Muscle of leg (tissue), 11 donors: Measurements from ENCODE around the gene DYSF. TPM values are rescaled to one million over a fixed set of nuclear protein-coding genes. Genes with fewer than 3 reads are reported as not detected.

Experiments used
- DNase-seq: peaks from one replicate; pipeline ENCODE4 v3.0.0; 2013
- H3K27ac ChIP-seq: one replicate; pipeline ENCODE4 v1.5.1; 2013; ENCODE audit warnings: mild to moderate bottlenecking, low read length, control low read depth
- H3K27me3 ChIP-seq: one replicate; pipeline ENCODE4 v1.6.1; 2013; ENCODE audit warnings: low read length; ENCODE audit not compliant: control insufficient read depth, insufficient read depth
- H3K36me3 ChIP-seq: one replicate; pipeline ENCODE4 v1.6.1; 2013; ENCODE audit warnings: low read length; ENCODE audit not compliant: control insufficient read depth, insufficient read depth
- H3K4me1 ChIP-seq: one replicate; pipeline ENCODE4 v1.6.1; 2013; ENCODE audit warnings: low read length; ENCODE audit not compliant: control insufficient read depth, insufficient read depth
- H3K4me3 ChIP-seq: one replicate; pipeline ENCODE4 v1.5.1; 2013; ENCODE audit warnings: low read length, control low read depth
- H3K9me3 ChIP-seq: replicated peaks from 2 replicates; pipeline ENCODE4 v1.6.1; 2013; ENCODE audit warnings: low read depth, low read length; ENCODE audit not compliant: control insufficient read depth
- WGBS: methylation state at CpG from one replicate; pipeline ENCODE4 v1.1.5; 2013; ENCODE audit warnings: missing lambda C conversion rate; ENCODE audit not compliant: insufficient coverage; 5-methylcytosine and 5-hydroxymethylcytosine counted together
- polyA plus RNA-seq, 8 donors: library from polyadenylated mRNA; unstranded; fragments of 120-200 nt; gene quantifications; one replicate each; pipeline versions ENCODE4 v1.2.1 to v1.2.3, GENCODE V29; 2013; ENCODE audit warnings: inconsistent platforms in 1 of 8, low replicate concordance in 1 of 8; ENCODE audit not compliant: insufficient read length in 8 of 8, insufficient read depth in 1 of 8
- total RNA-seq: library from RNA; stranded (reverse); fragments of 120-200 nt; gene quantifications from one replicate; pipeline ENCODE4 v1.2.4, GENCODE V29; 2013

Gene DYSF
- total and polyA plus RNA-seq, 9 donors: 51.6 to 152 (median 106) TPM

DNA sequence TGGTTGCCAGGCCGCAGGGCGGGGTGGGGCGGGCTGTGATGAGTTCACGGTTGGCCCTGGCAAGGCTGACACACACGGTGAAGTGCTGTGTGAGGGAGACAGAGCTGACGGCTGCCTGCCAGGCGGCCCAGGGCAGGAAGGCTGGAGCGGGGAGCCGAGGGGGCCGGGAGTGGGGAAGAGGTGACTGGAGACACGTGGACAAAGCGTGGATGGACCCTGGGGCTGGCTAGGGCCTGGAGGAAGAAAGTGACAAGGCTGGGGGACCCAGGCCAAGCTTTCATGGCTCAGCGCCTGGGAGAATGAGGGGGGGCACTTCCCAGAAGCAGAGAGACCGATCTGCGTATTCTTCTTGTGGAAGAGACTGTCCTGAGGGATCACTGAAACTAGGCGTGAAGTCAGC is 123.2 kb downstream of the DYSF start:
- peaks cover 26% of the 10 kb centered on the region for H3K4me1 ChIP-seq
- peak overlapping the region; percentile 51 for H3K27ac ChIP-seq
- DNase-seq: peak; percentile 85
- H3K36me3 ChIP-seq: peaks cover 37% of the 10 kb centered on the region
- no peaks in the 10 kb centered on the region for H3K27me3 ChIP-seq
- no peaks in the 10 kb centered on the region for H3K9me3 ChIP-seq
- H3K4me3 ChIP-seq: no peak overlapping the region
- 29% methylated on average over 16 of the region's 16 CpGs for WGBS

DNA sequence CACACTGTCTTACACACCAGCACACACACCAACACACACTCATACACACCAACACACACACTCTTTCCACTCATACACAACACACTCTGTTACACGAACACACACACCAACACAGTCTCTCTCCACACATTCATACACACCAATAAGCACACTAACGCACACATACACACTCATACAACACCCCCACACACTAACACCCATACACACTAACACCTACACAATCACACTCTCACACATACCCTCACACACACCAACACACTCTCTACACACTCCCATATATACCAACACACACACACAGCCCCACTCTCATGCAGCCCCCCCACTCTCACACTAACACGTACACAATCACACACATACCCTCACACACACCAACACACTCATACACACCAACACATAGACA is 123.8 kb downstream of the DYSF start:
- Histone ChIP-seq H3K27me3 (no peaks in the 10 kb centered on the region), H3K9me3 (no peaks in the 10 kb centered on the region), H3K4me1 (peaks cover 27% of the 10 kb centered on the region), H3K27ac (peak overlapping the region; percentile 51), H3K36me3 (peaks cover 31% of the 10 kb centered on the region), H3K4me3 (no peak overlapping the region)
- 87% methylated on average over 3 of the region's 3 CpGs for WGBS
- DNase-seq: no peak

DNA sequence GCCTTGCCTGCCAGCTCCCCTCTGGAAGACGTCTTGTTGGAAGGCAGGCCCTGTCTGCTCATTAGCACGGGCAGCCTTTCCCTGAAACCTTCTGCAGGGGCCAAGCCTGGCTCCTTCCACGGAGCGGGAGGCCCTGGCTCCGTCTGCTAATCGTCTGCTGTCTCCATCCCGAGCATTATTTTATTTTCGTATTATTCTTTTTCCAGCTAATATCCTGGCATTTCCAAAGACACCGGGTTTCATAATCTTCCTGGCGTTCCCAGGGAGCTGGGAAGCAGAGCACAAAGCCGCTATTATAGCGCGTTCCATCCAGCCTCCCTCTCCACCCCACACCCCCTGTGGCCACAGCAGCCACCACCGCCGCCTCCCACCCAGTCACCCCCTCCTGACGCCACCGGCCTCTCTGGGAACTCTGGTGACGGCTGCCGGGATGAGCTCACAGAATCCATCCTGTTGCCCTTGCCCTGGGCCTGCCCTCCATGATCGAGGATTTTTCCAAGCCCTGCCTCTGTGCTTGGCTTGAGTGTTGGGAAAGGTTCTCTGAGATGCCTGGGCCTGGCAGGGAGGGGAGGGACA is 125.5 kb downstream of the DYSF start:
- WGBS: 40% methylated on average over 20 of the region's 20 CpGs
- H3K9me3 ChIP-seq: no peaks in the 10 kb centered on the region
- H3K4me1 ChIP-seq: peaks cover 27% of the 10 kb centered on the region
- H3K27me3 ChIP-seq: no peaks in the 10 kb centered on the region
- H3K36me3 ChIP-seq: peaks cover 28% of the 10 kb centered on the region
- DNase-seq: peak; percentile 92
- H3K27ac ChIP-seq: peak overlapping the region; percentile 82
- no peak overlapping the region for H3K4me3 ChIP-seq

DNA sequence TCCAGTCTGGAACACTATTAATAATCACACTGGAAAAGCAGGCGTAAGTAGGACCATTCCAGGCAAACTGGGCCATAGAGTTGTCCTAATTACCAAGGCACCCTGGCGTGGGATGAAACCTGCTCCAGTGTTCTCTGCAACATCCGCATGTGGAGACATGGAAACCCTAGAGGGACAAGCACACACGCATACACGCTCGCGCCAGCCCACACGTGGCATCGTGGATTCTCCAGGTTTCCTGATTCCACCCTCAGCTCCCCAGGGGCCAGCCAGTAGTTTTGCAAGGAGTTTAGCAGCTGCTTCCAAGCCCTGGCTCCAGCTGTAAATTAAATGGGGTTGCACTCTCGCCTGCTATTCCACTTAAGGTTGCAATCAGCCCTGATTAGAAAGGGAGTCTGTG is 127.7 kb downstream of the DYSF start:
- Histone ChIP-seq H3K4me3 (no peak overlapping the region), H3K36me3 (peaks cover 21% of the 10 kb centered on the region), H3K4me1 (peaks cover 22% of the 10 kb centered on the region), H3K27ac (peak overlapping the region; percentile 11), H3K27me3 (peaks cover 2% of the 10 kb centered on the region), H3K9me3 (no peaks in the 10 kb centered on the region)
- peak; percentile 78 for DNase-seq
- WGBS: 38% methylated on average over 9 of the region's 10 CpGs

DNA sequence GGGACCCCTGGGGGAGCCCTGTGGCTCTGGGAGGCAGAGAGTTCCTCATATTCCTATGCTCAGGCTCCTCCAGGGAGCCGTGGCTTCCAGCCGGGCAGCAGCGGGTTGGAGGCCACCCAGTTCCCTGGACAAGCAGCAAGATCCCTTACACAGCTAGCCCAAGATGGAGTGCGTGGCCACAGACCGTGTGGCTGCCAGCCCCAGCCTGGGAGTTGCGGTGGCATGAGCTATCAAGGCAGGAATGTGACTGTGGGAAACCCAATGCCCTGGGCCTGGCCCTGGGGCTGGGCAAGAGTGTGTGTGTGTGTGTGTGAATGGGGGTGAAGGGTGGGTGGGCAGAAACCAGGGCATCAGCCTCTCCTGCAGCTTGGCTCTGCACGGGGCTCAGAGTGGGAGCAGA is 130.5 kb downstream of the DYSF start:
- H3K36me3 ChIP-seq: peaks cover 17% of the 10 kb centered on the region
- H3K4me1 ChIP-seq: peaks cover 22% of the 10 kb centered on the region
- H3K9me3 ChIP-seq: no peaks in the 10 kb centered on the region
- DNase-seq: no peak
- H3K27ac ChIP-seq: no peak overlapping the region
- no peak overlapping the region for H3K4me3 ChIP-seq
- H3K27me3 ChIP-seq: peaks cover 2% of the 10 kb centered on the region
- WGBS: 76% methylated on average over 6 of the region's 7 CpGs

DNA sequence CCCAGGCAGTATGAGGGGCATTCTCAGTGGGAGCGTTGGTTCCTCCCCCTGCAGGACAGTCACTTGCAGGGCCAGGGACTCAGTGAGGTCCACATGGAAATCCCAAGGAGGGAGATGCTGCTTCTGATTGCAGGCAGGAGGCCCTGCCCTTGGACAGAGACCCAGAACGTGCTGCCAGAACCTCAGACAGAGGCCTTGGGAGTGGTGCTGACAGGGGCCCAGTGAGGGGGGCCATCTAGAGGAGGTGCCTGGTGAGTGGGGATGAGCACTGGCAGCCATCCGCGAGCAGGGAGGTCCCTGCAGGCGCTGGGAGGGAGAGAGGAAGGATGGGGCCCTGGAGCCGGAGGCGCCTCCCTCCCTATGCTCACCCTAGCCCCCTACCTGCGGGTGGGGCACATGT is 133.1 kb downstream of the DYSF start:
- WGBS: 56% methylated on average over 3 of the region's 8 CpGs
- Histone ChIP-seq H3K36me3 (peaks cover 22% of the 10 kb centered on the region), H3K4me3 (no peak overlapping the region), H3K4me1 (peaks cover 12% of the 10 kb centered on the region), H3K9me3 (no peaks in the 10 kb centered on the region), H3K27me3 (peaks cover 2% of the 10 kb centered on the region), H3K27ac (no peak overlapping the region)
- DNase-seq: peak; percentile 63

DNA sequence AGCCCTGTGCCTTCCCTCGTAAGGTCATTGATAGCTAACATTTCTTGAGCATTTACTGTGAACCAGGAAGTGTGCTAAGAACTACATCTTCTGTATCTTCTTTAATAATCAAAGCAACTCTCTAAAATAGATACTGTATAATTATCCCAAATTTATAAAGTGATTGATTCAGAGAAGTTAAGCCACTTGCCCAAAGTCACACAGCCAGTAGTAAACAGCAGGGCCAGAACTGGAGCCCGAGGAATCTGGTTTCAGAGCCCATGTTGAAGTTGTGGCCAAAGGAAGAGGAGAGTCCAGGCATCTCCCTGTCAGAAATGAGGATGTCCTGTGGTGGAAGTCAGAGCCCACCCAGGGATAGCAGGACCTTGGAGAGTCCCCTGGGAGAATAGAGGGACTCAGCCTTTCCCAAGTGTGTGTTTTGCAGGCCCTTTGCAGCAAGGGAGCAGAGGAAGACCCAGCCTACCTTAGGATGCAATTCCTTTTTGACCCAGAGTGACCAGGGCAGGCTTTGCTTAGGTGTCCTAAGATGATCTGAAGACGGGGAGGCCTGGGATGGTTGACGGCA is 134.2 kb downstream of the DYSF start:
- Histone ChIP-seq H3K27ac (no peak overlapping the region), H3K27me3 (peaks cover 2% of the 10 kb centered on the region), H3K36me3 (peaks cover 24% of the 10 kb centered on the region), H3K4me3 (no peak overlapping the region), H3K9me3 (no peaks in the 10 kb centered on the region), H3K4me1 (peaks cover 13% of the 10 kb centered on the region)
- WGBS: 91% methylated on average over 3 of the region's 4 CpGs
- no peak for DNase-seq

DNA sequence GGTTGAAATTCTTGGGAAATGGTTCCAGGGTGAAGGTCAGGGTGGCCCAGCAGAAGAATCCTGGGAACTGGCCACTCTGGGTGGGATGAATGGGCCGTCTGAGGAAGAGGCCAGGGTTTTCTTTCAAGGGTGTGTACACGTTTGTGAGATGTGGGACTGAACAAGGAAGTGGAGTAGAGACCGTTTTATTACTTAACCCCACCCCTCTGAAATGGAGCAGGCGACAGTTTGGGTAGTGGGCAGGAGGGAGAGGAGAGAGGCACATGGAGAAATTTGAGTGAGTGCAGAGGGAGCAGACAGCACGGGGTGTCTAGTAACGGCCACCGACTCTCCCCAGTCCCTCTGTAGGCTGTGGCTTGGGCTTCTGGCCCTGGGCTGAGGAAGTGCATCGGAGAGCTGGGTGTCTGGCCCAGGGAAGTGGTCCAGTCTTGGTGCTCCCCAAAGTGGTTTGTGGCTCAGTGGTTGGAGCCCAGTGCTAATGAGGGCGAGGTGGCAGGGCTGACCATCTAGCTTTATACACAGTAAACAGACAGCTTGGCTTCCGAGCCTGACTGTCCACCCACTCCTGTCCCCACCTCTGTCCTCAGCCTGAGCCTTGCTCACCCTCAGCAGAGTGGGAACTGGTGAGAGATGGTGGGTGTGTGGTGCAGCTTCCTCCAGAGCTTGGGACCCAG is 135.3 kb downstream of the DYSF start:
- peaks cover 26% of the 10 kb centered on the region for H3K36me3 ChIP-seq
- H3K27me3 ChIP-seq: peaks cover 2% of the 10 kb centered on the region
- no peak overlapping the region for H3K4me3 ChIP-seq
- H3K27ac ChIP-seq: no peak overlapping the region
- H3K4me1 ChIP-seq: peaks cover 13% of the 10 kb centered on the region
- 74% methylated on average over 4 of the region's 10 CpGs for WGBS
- no peaks in the 10 kb centered on the region for H3K9me3 ChIP-seq
- no peak for DNase-seq

DNA sequence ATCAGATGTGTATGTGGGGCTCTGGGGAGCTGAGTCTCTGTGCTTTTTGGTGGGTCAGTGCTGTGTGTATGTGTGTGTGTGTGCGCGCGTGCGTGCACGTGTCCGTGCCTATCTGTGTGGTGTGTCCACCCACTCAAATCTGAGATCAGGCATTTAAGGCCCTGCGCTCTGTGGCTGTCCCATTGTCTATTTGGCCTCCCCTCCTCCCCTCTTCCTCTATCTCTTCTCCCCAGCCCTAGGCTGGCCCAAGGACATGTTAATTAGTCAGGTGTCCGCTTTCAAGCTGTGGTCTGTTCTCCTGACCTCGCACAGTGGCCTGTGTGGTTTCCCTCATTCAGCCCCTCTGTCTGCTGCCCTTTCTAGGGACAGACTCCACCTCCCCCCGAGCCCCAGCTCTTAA is 136.4 kb downstream of the DYSF start:
- Histone ChIP-seq H3K27me3 (peaks cover 2% of the 10 kb centered on the region), H3K27ac (no peak overlapping the region), H3K4me1 (peaks cover 13% of the 10 kb centered on the region), H3K36me3 (peaks cover 32% of the 10 kb centered on the region), H3K4me3 (no peak overlapping the region), H3K9me3 (no peaks in the 10 kb centered on the region)
- no peak for DNase-seq
- 84% methylated on average over 6 of the region's 10 CpGs for WGBS

DNA sequence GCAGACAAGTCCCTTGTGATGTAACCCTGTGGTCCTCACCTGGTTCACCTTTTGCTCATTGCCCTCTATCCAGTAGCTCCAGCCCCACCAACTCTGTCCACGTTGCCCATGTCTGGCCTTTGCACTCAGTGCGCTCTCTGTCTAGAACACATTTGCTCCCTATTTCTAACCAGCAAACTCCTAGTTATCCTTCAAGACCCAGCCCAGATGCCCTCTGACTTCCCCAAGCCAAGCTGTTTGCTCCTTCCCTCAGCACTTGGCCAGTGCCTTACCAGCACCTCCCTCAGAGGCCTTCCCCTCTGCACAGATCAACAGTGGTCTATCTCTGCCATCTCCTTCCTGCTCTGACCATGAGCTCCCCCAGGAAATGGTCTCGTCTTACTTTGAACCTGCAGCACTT is 137.7 kb downstream of the DYSF start:
- H3K9me3 ChIP-seq: no peaks in the 10 kb centered on the region
- peaks cover 27% of the 10 kb centered on the region for H3K36me3 ChIP-seq
- DNase-seq: no peak
- peaks cover 17% of the 10 kb centered on the region for H3K4me1 ChIP-seq
- WGBS: 78% methylated on average over 3 of the region's 3 CpGs
- no peaks in the 10 kb centered on the region for H3K27me3 ChIP-seq
- no peak overlapping the region for H3K4me3 ChIP-seq
- no peak overlapping the region for H3K27ac ChIP-seq
